ENCODE data around the gene KMO.

The KMO gene

DNA sequence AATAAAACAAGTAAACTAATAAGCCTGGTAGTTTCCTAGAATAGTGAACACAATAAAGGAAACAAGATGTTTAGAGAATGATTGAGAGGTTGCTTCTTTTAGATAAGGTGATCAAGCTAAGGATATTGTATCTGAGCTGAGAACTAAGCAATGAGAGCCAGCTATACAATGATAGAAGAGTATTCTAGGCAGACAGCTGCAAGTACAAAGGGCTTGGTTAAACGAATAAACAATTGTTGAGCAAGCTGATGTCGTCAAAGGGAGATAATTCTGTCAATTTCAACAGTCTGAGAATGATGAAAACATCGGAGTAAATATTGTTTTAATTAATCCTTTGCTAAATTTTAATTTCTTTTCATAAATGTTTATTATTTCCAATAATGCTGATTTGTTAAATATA, 7.2 kb upstream of the KMO start:
- no peak overlapping the region for H3K27ac ChIP-seq
- no peak for TF ChIP-seq CTCF (conservative IDR thresholded peaks at IDR 0.05)

DNA sequence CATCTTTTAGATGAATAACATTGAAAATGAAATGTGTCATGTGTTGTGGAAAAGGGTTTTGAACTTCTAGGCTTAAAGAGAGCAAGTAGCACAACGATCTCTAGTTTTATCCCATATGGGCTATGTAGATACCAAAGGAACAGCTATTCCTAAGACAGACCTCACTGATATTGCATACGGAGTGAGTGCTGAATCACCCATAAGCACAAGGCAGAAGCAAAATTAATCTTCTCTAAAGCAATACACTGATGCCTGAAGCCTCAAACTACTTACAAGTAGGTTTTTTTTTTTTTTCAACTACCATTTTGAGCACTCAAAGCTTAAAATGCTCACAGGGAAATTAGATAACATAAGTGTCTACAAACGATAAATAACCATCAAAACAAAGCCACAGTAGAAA, 5.0 kb upstream of the KMO start:
- TF ChIP-seq CTCF (conservative IDR thresholded peaks at IDR 0.05): no peak
- no peak overlapping the region for H3K27ac ChIP-seq

DNA sequence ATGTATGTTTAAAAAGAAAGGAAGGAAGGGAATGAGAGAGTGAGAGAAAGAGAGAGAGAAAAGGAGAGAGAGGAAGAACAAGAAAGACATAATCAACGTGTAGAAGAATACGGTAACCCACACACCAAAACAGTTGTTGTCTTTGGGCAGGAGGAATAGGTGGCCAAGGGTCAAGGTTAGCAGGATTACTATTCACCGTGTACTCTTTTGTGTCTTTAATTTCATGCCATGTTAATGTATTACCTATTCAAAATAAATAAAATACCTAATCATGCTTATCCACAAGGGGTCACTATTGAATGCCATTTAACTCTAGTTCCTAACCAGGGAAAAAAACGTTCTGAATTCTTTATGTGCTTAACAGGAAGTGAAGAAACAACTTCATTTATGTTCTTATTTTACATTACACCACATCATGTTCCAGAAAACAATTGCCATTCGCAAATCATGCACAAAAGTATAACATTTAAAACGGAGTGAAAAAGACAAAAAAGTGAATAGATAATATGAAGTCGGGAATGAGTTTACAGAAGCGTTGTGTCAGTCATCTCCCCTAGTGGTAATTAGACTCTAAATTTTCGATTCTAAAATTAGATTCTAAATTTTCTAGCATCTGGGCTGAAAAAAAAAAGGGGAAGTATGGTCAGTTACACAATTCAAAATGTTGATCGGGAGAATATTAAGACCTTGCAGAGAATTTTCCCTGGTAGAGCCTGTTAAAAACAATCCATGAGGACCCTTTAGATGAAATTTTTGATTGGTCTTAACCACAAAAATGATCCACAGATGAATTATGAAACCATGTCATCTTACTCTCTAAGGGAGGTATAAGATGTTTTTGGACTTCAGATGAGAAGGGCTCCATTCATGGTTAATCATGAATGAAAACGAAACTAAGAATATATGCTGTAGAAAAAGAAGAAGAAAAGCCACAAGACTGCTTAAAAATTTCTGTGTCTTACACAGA, 700 bp upstream of the KMO start:
- peak overlapping the region; percentile 35; the same call in 1 of the 2 replicates for H3K27ac ChIP-seq
- peak; percentile 75 for TF ChIP-seq CTCF (conservative IDR thresholded peaks at IDR 0.05)

GRCh38 chr1:241532864-241533263, 686 bp downstream of the KMO start:
- TF ChIP-seq CTCF (conservative IDR thresholded peaks at IDR 0.05): no peak
- no peak overlapping the region for H3K27ac ChIP-seq

DNA sequence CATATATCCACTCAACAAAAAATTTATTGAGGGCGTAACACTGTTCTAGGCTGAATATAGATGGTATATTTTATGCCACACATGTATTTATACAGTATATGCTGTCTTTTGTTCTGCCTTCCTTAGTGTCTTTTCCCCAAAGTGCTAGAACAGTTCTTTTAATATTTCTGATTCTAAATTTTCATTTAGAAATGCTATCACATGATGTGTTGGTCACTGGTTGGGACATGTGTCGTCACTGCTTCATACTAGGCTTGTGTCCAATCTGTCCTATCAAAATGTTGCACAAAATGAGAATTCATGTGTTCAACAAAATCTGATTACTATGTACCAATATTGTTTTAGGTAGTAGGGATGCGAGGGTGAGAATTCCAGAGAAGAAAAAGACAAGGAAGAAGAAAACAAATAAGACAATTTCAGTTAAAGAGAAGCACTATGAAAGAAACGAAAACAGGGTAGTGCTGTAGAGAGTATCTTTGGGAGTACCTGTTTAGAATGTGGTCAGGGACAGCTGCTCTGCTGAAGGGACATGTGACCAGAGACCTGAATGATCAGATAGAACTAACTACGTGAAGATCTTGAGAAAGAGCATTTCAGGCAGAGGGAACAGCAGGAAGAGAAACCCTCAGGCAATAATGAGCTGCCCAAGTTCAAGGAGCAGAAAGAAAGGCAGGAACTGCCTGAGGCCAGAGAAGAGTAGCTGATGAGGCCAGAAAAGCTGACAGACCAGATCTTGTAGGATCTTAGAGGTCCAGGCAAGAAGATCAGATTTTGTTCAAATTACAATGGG, 1.3 kb downstream of the KMO start:
- TF ChIP-seq CTCF (conservative IDR thresholded peaks at IDR 0.05): no peak
- no peak overlapping the region for H3K27ac ChIP-seq

DNA sequence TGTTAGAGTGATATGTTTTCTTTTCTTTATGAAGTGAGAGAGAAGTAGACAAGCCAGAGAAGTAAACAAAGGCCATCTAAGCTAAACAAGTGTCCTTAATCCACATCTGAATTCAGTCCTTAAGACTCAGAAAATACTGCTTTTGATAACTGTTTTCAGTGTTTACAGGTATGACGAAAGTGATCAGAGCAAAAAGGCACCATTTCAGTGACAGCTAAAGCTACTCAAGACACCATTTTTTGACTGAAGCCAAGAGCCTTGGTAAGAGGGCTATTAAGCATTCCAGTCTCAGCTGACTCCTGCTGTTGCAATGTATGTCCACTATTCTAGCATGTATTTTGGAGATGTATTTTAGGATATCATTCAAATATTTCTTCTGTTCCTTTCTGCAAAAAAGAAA, 4.1 kb downstream of the KMO start:
- H3K27ac ChIP-seq: no peak overlapping the region
- no peak for TF ChIP-seq CTCF (conservative IDR thresholded peaks at IDR 0.05)

DNA sequence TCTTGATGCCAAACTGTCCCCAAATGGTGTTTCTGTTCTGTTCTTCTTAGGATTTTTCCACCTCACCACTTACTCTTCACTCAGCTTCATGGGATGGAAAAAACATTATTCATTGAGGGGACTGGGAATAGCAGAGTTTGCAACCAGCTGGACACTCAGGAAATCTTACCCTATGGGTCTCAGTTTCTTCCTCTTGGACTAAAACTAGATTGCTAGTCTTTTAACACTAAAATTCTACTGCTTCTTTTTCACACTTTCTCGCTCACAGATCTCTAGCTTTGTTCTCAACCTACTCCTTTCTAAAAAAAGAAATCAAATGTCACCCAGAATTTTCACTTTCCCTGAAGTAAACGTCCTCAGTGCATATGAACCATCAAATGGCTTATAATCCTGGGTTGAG, 4.8 kb downstream of the KMO start:
- no peak for TF ChIP-seq CTCF (conservative IDR thresholded peaks at IDR 0.05)
- H3K27ac ChIP-seq: no peak overlapping the region
